Measurements from ENCODE around the gene RNASE13.
"Not testable (repeated sequence)": the region's sequence is repeated elsewhere in the genome, so short reads cannot be mapped to it uniquely, and the experiment has no call there.

Gene RNASE13

DNA sequence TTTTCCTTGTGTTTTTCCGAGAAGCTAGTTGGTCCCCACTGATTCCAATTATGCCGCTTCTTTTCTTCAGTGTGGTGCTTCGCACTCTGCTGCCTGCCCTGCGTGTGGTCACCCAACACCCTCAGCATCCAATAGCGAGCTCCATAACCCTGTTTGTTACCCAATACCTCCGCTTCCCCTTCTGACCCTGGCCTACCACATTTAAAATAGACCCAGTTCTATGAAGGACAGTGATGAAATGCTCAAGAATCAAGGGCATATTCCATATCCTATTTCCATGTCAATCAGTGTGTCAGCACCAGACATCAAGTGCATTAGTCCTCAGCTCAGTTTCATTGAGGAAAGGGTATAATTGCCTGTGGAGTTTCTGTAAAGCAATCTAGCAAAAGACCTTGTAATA lies 19.3 kb downstream of the RNASE13 start:
- Histone ChIP-seq H3K4me1 (ENCODE audit: control insufficient read depth, insufficient read depth, low read length) (no peaks in the 10 kb centered on the region), H3K4me3 (ENCODE audit: low read length) (no peak overlapping the region), H3K27me3 (ENCODE audit: control insufficient read depth, insufficient read depth, low read length) (peaks cover 40% of the 10 kb centered on the region), H3K9me3 (replicated peaks; ENCODE audit: low read length) (no peaks in the 10 kb centered on the region), H3K4me2 (ENCODE audit: low read length) (no peak overlapping the region), H3K9ac (ENCODE audit: low read depth, low read length) (no peak overlapping the region), H3K36me3 (ENCODE audit: insufficient read depth, low read length) (no peaks in the 10 kb centered on the region)

DNA sequence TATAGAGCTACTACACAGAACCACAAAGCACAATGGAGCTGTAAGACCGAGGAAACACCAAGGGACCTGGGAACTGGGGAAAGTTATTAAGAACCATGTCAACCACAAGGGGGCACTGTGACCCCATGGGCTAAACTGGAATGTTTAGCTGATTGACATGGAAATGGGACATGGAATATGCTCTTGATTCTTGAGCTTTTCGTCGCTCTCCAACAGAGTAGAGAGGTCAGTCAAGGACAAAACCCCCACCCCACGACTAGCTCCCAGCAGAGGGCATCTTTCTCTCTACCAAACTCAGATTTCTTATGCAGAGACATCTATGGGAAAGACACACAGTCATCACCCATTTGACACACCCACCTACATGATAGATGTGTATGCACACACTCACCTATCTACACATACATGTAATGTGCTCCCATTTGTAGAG lies 19.8 kb downstream of the RNASE13 start:
- Histone ChIP-seq H3K9me3 (replicated peaks; ENCODE audit: low read length) (no peaks in the 10 kb centered on the region), H3K36me3 (ENCODE audit: insufficient read depth, low read length) (no peaks in the 10 kb centered on the region), H3K27me3 (ENCODE audit: control insufficient read depth, insufficient read depth, low read length) (peaks cover 38% of the 10 kb centered on the region), H3K4me1 (ENCODE audit: control insufficient read depth, insufficient read depth, low read length) (no peaks in the 10 kb centered on the region), H3K9ac (ENCODE audit: low read depth, low read length) (no peak overlapping the region), H3K4me2 (ENCODE audit: low read length) (no peak overlapping the region), H3K4me3 (ENCODE audit: low read length) (no peak overlapping the region)

DNA sequence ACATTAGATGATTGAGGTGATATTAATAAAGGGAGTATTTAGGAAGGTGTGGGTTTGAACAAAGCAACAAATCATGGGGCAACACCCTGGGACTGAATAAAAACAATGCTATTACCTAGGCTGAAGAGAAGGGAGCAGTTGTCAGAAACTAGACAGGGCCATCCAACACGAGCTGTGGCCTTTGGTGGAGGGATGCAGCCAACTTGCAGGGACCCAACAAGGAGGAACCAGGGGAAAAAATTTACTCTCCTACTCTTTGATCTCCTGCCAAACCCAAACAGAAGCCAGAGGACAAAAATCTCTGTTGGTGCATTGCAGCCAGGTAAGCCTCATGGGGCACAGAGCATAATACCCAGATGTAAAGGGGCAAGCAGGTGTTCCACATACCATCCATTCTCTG lies 23.5 kb downstream of the RNASE13 start:
- H3K27me3 ChIP-seq (ENCODE audit: control insufficient read depth, insufficient read depth, low read length): peaks cover 28% of the 10 kb centered on the region
- H3K4me2 ChIP-seq (ENCODE audit: low read length): no peak overlapping the region
- H3K4me3 ChIP-seq (ENCODE audit: low read length): no peak overlapping the region
- H3K9me3 ChIP-seq (replicated peaks; ENCODE audit: low read length): no peaks in the 10 kb centered on the region
- H3K9ac ChIP-seq (ENCODE audit: low read depth, low read length): no peak overlapping the region
- no peaks in the 10 kb centered on the region for H3K36me3 ChIP-seq (ENCODE audit: insufficient read depth, low read length)
- H3K4me1 ChIP-seq (ENCODE audit: control insufficient read depth, insufficient read depth, low read length): no peaks in the 10 kb centered on the region

DNA sequence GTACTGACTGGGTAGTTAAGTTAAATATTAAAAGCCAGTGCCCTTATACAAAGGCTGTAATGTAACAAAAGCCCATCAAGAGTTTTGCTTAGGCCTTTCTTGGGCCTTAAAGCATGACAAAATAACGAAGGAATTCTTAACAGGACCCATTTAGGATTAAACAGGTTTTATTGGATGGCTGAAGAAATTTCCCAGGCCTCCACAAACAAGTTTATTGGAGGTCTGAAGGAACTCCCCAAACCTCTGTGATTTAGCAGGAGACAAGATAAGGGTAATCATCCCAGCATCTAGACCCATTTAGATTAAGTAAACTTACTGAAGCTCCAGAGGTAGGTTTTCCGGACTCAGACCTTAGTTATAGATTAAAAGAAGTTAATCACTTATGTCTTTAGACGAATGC lies 24.9 kb downstream of the RNASE13 start:
- H3K4me2 ChIP-seq (ENCODE audit: low read length); H3K4me3 ChIP-seq (ENCODE audit: low read length); H3K9ac ChIP-seq (ENCODE audit: low read depth, low read length); H3K36me3 ChIP-seq (ENCODE audit: insufficient read depth, low read length); H3K9me3 ChIP-seq (replicated peaks; ENCODE audit: low read length); H3K4me1 ChIP-seq (ENCODE audit: control insufficient read depth, insufficient read depth, low read length): not testable (repeated sequence)
- H3K27me3 ChIP-seq (ENCODE audit: control insufficient read depth, insufficient read depth, low read length): peaks cover 28% of the 10 kb centered on the region

DNA sequence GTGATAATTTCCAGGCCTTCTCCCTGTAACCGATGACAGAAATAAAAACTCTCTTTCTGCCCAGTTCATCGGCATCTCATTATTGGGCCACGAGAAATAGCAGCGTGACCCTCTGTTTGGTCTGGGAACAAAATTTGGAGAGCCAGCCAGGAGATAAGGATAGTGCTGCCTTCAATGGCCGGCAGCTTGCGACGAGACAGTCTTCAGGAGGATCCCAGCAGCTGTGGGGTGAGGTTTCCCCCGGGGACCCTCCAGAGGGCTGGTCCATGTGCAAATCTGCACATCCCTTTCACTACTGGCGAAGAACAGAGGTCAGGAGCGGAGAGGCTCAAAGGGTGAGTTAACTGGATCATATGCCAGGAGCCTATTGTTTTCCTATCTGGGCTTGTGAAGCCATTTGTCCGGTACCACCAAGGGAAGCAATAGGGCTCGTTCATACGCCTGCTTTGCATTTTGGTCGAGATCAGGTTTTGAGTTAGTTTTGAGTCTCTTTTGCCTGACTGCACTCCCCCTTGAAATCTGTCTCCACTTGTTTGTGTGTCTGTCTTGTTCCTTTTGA lies 30.7 kb downstream of the RNASE13 start:
- no peaks in the 10 kb centered on the region for H3K9me3 ChIP-seq (replicated peaks; ENCODE audit: low read length)
- H3K9ac ChIP-seq (ENCODE audit: low read depth, low read length): no peak overlapping the region
- H3K4me2 ChIP-seq (ENCODE audit: low read length): no peak overlapping the region
- H3K27me3 ChIP-seq (ENCODE audit: control insufficient read depth, insufficient read depth, low read length): no peaks in the 10 kb centered on the region
- H3K4me3 ChIP-seq (ENCODE audit: low read length): no peak overlapping the region
- H3K4me1 ChIP-seq (ENCODE audit: control insufficient read depth, insufficient read depth, low read length): peaks cover 4% of the 10 kb centered on the region
- no peaks in the 10 kb centered on the region for H3K36me3 ChIP-seq (ENCODE audit: insufficient read depth, low read length)

DNA sequence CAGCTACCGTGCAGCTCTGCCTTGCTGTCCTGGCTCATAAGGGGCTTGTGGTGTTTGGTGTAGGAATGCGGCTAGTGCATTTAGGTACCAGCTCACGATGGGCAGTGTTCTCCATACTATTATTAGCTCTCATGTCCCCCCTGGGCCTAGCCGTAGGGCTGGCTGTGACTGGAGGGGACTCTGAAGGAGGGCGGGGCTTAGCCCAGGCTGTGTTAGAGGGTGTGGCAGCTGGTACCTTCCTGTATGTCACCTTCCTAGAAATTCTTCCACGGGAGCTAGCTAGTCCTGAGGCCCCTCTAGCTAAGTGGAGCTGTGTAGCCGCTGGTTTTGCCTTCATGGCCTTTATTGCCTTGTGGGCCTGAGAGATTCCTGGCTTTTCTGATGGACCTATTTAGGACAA lies 33.4 kb downstream of the RNASE13 start:
- no peaks in the 10 kb centered on the region for H3K27me3 ChIP-seq (ENCODE audit: control insufficient read depth, insufficient read depth, low read length)
- peaks cover 7% of the 10 kb centered on the region for H3K4me1 ChIP-seq (ENCODE audit: control insufficient read depth, insufficient read depth, low read length)
- H3K9ac ChIP-seq (ENCODE audit: low read depth, low read length): no peak overlapping the region
- H3K9me3 ChIP-seq (replicated peaks; ENCODE audit: low read length): no peaks in the 10 kb centered on the region
- H3K4me2 ChIP-seq (ENCODE audit: low read length): no peak overlapping the region
- peaks cover 14% of the 10 kb centered on the region for H3K36me3 ChIP-seq (ENCODE audit: insufficient read depth, low read length)
- H3K4me3 ChIP-seq (ENCODE audit: low read length): no peak overlapping the region

DNA sequence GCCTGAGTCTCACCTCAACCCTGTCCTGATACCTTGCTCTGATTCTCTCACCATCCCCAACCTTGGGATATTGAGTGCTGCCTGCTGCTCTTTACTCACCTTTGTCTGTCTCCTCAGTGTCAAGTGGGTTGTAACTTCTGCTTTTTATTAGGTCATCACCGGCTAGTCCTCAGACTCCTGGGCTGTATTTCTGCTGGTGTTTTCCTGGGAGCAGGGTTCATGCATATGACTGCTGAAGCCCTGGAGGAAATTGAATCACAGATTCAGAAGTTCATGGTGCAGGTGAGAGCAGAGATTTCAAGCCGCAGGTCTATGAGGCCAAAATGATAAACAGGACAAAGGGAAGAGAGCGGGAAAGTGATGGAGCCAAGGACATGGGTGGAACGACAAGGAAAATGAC lies 35.0 kb downstream of the RNASE13 start:
- Histone ChIP-seq H3K4me3 (ENCODE audit: low read length) (no peak overlapping the region), H3K9me3 (replicated peaks; ENCODE audit: low read length) (no peaks in the 10 kb centered on the region), H3K36me3 (ENCODE audit: insufficient read depth, low read length) (peaks cover 30% of the 10 kb centered on the region), H3K27me3 (ENCODE audit: control insufficient read depth, insufficient read depth, low read length) (no peaks in the 10 kb centered on the region), H3K9ac (ENCODE audit: low read depth, low read length) (no peak overlapping the region), H3K4me2 (ENCODE audit: low read length) (no peak overlapping the region), H3K4me1 (ENCODE audit: control insufficient read depth, insufficient read depth, low read length) (peaks cover 7% of the 10 kb centered on the region)

DNA sequence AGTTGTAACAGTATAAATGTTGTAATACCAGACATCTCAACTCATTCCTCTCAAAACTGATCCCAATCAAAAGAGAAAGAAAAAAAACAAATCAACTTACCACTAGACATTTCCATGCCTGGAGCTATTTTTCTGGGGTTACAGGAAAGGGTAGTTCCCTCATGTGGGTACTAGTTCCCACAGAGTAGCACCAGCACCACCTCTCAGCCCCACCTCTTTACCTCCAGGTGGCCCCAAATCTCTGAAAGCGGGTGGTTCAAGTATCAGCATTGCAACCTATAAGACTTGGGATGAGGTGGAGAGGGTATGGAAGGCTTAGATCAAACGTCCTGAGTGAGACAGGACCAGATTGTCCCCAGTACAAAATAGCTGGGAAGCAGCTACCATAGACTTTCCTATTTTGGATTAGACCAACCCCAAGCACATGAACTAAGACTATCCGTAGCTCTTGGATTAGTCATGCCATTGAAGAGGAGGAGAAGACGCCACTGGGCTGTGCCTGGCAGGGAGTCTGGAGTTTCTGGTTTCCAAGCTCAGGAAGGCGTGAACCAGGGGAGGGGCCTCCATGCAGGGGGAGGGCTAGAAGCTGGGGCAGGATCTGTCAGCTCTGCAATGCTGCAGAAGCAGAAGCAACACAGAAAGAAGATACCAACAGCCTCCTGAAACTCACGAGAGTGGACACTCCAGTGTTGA lies 35.8 kb downstream of the RNASE13 start, which contains the start of gene SLC39A2:
Gene SLC39A2 (plus strand): TSS at position 620 of the 693 bp plus-strand sequence. CDS start 154 bp downstream, outside the sequence.
- Histone ChIP-seq H3K4me2 (ENCODE audit: low read length) (peak within 1 kb of the TSS; percentile 28), H3K36me3 (ENCODE audit: insufficient read depth, low read length) (peaks cover 38% of the 10 kb centered on the region), H3K9ac (ENCODE audit: low read depth, low read length) (no peak within 1 kb of the TSS), H3K4me3 (ENCODE audit: low read length) (no peak within 1 kb of the TSS), H3K4me1 (ENCODE audit: control insufficient read depth, insufficient read depth, low read length) (peaks cover 7% of the 10 kb centered on the region), H3K9me3 (replicated peaks; ENCODE audit: low read length) (no peaks in the 10 kb centered on the region), H3K27me3 (ENCODE audit: control insufficient read depth, insufficient read depth, low read length) (no peaks in the 10 kb centered on the region)

DNA sequence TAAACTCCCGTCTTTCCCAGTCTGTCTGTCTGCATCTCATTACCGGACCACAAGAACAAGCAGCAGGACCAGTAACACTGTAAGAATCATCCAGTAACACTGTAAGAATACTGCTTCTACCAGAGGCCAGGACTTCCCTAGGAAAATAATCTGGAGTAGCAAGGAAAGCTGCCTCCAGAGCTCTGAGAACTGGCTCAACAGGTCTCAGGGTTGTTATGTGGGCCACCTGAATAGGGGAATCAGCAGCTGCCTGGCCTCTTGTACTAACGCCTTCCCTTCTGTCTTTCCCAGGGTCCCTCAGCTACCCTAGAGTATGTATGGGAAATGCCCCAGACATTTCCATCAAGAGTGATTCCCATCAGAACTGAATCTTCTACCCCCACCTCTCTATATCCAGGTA lies 36.5 kb downstream of the RNASE13 start:
- H3K36me3 ChIP-seq (ENCODE audit: insufficient read depth, low read length): peaks cover 40% of the 10 kb centered on the region
- no peaks in the 10 kb centered on the region for H3K27me3 ChIP-seq (ENCODE audit: control insufficient read depth, insufficient read depth, low read length)
- no peaks in the 10 kb centered on the region for H3K9me3 ChIP-seq (replicated peaks; ENCODE audit: low read length)
- no peak overlapping the region for H3K4me3 ChIP-seq (ENCODE audit: low read length)
- no peak overlapping the region for H3K4me2 ChIP-seq (ENCODE audit: low read length)
- no peak overlapping the region for H3K9ac ChIP-seq (ENCODE audit: low read depth, low read length)
- peaks cover 7% of the 10 kb centered on the region for H3K4me1 ChIP-seq (ENCODE audit: control insufficient read depth, insufficient read depth, low read length)

DNA sequence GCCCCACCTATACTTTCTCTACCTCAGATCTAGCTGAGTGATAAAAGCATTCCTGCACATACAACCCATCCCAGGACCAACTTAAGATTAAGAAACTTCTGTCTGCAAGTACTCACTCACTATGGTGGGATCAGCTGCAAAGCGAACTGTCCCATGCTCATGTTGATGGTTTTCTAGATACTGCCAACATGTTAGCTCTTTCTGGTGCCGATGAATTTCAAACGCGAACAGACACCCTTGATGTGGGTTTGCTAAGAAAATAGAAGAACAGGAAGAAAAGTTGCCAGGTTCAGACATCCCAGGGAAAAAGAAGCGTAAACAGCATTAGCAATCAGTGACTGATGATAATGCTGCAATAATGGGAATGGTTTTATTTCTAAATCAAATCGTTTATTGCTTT lies 37.0 kb downstream of the RNASE13 start:
- Histone ChIP-seq H3K4me1 (ENCODE audit: control insufficient read depth, insufficient read depth, low read length) (peaks cover 7% of the 10 kb centered on the region), H3K36me3 (ENCODE audit: insufficient read depth, low read length) (peaks cover 46% of the 10 kb centered on the region), H3K9ac (ENCODE audit: low read depth, low read length) (no peak overlapping the region), H3K9me3 (replicated peaks; ENCODE audit: low read length) (no peaks in the 10 kb centered on the region), H3K4me3 (ENCODE audit: low read length) (no peak overlapping the region), H3K4me2 (ENCODE audit: low read length) (no peak overlapping the region), H3K27me3 (ENCODE audit: control insufficient read depth, insufficient read depth, low read length) (no peaks in the 10 kb centered on the region)

DNA sequence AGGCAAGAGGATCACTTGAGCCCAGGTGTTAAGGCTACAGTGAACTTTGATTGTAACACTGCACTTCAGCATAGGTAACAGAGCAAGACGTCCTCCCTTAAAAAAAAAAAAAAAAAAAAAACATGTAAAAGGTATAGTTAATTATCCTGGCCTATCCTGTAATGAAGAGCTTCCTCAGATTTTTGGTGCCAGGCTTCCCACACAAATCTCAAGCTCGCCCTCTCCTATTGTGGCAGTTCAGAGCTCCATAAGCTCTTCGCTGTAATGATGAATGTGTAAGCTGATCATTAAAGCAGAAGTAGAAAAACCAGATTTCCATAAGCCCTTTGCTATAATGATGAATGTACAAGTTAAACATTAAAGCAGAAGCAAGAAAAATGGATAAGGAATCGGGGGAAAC lies 37.5 kb downstream of the RNASE13 start:
- H3K4me1 ChIP-seq (ENCODE audit: control insufficient read depth, insufficient read depth, low read length): peaks cover 7% of the 10 kb centered on the region
- no peaks in the 10 kb centered on the region for H3K27me3 ChIP-seq (ENCODE audit: control insufficient read depth, insufficient read depth, low read length)
- H3K9me3 ChIP-seq (replicated peaks; ENCODE audit: low read length): no peaks in the 10 kb centered on the region
- no peak overlapping the region for H3K9ac ChIP-seq (ENCODE audit: low read depth, low read length)
- H3K4me3 ChIP-seq (ENCODE audit: low read length): no peak overlapping the region
- no peak overlapping the region for H3K4me2 ChIP-seq (ENCODE audit: low read length)
- H3K36me3 ChIP-seq (ENCODE audit: insufficient read depth, low read length): peaks cover 50% of the 10 kb centered on the region

DNA sequence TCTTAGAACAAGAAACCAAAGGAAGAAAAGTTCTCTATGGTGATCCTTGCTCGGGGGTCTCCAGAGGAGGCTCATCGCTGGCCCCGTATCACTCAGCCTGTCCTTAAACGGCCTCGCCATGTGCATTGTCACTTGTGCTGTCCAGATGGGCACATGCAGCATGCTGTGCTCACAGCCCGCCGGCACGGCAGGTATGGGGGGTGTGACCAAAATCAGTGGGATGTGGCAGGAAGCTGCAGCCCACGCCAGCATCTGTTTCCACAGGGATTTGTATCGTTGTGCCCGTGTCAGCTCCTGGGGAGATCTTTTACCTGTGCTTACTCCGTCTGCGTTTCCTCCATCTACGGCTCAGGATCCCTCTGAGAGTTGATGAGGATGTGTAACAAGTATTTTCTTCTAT lies 38.1 kb downstream of the RNASE13 start:
- Histone ChIP-seq H3K4me2 (ENCODE audit: low read length) (no peak overlapping the region), H3K27me3 (ENCODE audit: control insufficient read depth, insufficient read depth, low read length) (no peaks in the 10 kb centered on the region), H3K4me1 (ENCODE audit: control insufficient read depth, insufficient read depth, low read length) (peaks cover 7% of the 10 kb centered on the region), H3K36me3 (ENCODE audit: insufficient read depth, low read length) (peaks cover 54% of the 10 kb centered on the region), H3K9ac (ENCODE audit: low read depth, low read length) (no peak overlapping the region), H3K4me3 (ENCODE audit: low read length) (no peak overlapping the region), H3K9me3 (replicated peaks; ENCODE audit: low read length) (no peaks in the 10 kb centered on the region)

Measured in skeletal muscle satellite cell (primary cell).